Esophagus squamous epithelium (tissue), 4 donors: ENCODE results near the gene ATF7IP.

Source experiments
- CTCF ChIP-seq, 6 experiments: fragments of 450-650 bp in 4 of 6; fragments of 200-600 bp in 2 of 6; sonication (generic) in 2 of 6; IDR thresholded peaks; one replicate each; pipeline ENCODE4 v1.5.1; 2016 to 2019; ENCODE audit warnings: antibody characterized with exemption in 6 of 6, mild to moderate bottlenecking in 4 of 6, moderate library complexity in 4 of 6
- POLR2A ChIP-seq, 4 donors: fragments of 450-650 bp; IDR thresholded peaks; one replicate each; pipeline ENCODE4 v1.6.1; 2017; ENCODE audit warnings: antibody characterized with exemption in 4 of 4, mild to moderate bottlenecking in 4 of 4, moderate library complexity in 3 of 4

GRCh38 chr12:14482361-14482760 is 116.9 kb downstream of the ATF7IP start:
- TF ChIP-seq CTCF (IDR thresholded peaks at IDR 0.05) (no peak), POLR2A (IDR thresholded peaks at IDR 0.05) (no peak)
